Activated CD8-positive, alpha-beta memory T cell treated with anti-CD3 and anti-CD28 coated beads for 24 hours (primary cell): ENCODE results near the gene GPX3.

Source experiments
- DNase-seq: peaks from one replicate; pipeline ENCODE4 v3.0.0-alpha.2; 2020

GPX3 gene

DNA sequence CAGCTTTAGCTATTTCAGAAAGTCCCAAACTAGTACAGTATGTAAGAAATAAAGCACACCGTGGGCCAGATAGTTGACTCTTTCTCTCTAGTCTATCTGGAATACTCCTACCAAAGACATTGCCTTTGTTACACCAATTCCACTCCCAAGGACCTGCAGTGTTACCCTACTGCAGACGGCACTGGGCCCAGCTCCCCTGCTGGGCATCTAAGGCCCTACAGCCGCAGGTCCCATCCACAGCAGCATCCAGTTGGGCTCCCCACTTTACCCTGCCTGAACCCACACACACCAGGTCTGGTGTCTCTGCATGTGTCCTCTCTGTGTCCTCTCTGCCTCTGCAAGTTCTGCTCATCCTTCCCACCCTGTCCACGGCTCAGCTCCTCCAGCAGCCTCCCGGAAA lies 37.9 kb downstream of the GPX3 start:
- DNase-seq: no peak

DNA sequence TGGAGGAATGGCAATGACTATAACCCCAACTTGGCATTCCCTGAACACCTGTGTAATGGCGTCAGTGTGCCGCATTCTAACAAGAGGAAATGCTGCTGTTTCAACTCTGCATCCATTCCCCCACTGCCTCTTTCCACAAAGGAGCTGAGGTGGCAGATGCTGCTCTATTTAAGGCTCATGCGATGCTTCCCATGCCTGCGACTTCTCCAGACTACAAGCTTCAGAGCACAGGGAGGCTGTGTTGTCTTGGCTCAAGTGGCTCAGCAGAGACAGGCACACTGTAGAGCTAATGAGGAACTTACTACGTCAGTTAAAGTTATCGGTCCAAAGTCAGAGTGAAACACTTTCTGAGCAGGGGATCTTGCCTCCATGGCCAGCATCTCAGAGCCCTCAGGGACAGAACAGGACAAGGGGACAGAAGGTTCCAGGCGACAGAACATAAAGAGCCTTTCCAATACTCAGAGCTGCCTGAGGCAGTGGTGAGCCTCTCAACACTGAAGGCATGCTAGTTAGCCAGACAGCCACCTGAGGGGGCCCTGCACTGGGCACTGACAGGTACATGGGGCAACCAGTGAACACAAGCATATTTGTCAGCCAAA lies 38.6 kb downstream of the GPX3 start:
- no peak for DNase-seq

DNA sequence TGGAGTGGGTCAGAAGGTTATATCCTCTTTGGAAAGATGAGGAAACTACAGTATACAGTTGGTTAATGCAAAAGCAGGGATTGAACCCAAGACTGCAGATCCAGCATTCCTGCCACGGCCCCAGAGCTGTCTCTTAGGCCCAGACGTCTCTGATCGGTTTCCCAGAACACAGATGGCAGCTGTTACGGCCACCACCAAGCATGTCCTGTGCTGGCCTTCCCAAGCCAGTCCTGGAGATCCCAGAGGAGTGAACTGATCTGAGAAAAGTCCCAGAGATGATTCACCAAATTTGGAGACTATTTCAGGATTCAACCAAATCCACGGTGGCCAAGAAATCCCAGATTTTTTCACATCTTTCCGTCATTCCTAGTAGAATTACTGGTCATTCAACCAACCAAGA lies 40.4 kb downstream of the GPX3 start:
- DNase-seq: no peak

DNA sequence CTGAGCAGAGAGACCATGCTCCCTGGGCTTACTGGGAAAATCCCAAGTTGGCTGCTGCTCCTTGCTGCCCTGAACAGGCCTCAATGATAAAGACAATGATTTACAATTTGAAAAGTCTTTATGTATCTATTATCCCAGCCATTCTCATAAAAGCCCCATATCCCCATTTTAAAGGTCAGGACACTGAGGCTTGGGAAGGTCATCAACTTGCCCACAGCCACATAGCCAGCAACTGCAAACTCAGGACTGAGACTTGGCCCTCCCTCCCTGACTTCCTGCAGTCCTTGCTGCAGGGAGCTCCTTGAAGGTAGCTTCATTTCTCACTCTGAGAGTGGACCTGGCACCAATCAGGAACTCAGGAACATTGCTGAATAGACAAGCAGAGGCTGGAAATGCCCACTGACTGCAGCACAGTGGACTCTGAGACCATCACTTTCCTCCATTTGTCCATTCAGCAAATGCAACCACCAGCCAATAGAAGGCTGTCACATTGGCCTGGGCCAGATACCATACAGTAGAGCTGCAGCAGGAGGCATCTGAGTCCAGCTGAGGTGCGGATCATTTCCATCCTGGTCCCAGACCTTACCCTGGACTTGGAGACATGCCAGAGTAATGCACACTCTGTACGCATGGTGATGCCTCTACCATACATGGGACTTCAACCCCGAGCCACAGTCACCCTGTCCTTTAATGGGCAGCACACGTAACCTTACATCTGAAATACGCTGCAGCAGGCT lies 42.2 kb downstream of the GPX3 start:
- DNase-seq: no peak

DNA sequence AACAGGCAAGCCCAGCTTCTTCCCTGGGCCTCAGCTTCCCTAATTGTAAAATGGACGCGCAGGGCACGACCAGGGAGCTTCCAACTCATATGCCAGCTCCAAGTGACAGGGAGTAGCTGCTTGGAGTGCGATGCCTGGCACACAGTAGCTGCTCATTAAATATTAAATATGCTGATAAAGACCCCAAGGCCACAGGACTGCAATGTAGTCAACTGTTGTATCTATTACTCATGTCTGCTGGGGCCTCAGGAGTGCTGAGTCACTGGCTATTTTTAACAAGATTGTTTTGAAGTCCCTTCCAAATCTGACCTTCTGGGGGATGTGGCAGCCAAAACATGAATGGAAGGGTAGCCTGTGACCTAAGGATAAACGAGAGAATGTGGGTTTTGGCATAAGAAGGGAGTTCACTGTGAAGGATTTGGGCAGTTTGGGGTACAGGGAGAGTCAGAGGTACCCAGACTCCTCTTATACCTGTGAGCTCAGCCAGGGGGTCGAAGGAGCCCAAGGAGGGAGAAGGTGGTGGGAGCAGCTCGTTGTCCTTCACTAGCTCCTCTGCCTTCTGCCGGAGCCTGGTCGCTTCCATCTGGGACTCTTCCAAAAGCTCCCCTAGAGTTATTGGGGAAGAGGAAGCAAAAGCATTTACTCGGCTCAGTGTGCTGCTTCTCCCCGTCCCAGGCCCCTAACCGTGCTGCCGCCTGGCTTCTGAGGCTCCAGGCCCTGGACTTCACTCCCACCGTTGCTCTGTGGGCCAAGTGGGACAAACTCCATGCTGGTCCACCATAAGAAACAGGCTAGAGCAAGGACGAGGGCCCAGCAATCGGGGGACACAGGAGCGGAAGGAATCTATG lies 43.0 kb downstream of the GPX3 start:
- no peak for DNase-seq

DNA sequence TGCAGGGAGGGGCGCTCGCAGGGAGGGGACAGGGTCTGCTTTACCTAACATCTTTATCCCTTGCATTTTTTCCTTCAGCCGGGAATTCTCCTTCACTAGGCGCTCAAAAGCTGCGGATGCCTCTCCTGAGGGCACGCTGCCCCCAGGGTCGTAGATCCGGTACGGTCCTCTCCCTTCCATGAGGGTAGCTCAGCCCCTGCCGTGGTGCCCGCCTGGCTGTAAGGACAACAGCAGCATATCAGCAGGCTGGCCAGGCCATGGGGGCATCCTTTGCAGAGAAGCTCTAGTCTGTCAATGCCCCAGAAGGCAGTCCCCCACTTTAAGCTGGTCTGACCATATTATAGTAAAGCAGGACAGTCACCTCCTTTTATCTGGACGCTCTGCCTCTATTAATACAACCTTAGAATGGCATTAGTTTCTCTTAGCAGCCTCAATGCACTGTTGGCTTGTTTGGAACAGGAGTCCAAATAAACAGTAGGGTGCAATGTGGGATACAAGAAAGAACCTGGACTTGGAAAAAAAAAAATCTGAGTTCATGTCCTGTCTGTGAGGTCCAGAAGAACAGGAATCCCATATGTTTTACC lies 44.6 kb downstream of the GPX3 start:
- no peak for DNase-seq

DNA sequence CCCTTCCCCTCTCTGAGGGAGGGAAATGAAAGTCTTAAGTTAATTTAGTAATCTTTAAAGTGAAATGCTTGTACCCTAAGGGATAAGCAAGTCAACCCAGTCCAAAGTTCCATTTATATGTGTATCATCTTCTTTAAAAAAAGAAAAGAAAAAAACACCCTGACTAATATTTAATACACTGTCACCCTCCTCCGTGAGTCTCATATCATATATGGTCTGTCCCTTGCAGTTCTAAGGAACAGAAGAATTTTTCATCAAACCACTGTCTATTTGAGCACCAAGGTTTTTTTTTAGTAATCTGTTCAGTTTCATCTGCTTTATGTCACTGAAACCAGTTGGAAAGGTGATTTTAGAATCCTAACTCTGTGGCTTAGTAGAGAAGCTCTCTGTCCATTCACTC lies 45.2 kb downstream of the GPX3 start:
- DNase-seq: no peak

DNA sequence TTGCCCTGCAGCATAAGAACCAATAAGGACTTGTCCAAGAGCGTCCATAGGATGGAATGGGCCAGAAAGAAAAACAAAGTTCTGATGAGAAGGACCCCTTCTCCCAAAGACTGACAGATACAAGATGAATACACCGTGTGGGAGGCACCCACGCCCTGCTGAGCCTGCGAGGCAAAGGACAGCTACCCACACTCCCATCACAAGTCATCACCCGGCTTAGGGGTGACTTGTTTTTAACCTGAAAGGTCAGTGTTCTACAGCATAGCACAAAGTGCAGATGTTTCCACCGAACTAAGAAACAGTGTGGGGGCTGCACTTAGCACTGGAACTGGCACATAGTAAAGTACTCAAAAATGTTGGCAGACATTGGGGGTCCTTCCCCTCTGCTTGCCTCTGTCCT lies 46.5 kb downstream of the GPX3 start:
- DNase-seq: no peak

DNA sequence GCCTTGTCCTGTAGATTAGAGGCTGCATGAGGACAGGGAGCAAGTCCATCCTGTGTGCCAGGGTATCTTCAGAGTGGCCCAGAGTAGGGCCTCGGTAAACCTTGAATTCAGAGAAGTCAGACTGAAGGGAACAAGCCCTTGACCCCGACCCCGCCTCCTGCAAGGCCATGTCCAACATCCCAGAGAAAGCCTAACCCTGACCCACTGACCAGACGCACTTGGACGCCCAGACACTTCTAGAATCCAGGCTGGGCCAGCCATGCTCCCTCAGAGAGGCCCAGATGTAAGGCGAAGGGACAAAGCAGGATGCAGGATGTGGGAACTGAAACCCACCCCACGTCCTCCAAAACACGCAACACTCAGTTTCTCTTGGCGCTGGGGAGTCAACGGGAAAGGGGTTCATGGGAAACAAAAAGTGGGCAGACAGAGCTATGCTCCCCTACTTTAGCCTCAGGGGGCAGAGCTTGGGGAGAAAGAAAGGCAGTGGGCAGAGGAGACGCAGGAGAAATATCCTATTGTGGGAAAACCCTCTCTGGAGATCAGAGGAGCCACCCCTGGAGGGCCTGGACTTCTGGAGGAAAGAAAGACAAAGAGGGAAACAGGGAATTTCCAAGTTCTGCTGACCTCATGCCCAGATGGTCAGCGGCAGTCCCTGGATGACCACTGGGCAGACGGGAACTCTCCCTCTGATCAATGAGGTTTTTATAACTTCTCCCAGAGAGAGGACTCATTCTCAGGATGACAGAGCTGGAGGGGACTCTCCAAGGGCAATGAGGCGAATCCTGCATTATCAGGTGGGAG lies 47.4 kb downstream of the GPX3 start:
- DNase-seq: no peak

DNA sequence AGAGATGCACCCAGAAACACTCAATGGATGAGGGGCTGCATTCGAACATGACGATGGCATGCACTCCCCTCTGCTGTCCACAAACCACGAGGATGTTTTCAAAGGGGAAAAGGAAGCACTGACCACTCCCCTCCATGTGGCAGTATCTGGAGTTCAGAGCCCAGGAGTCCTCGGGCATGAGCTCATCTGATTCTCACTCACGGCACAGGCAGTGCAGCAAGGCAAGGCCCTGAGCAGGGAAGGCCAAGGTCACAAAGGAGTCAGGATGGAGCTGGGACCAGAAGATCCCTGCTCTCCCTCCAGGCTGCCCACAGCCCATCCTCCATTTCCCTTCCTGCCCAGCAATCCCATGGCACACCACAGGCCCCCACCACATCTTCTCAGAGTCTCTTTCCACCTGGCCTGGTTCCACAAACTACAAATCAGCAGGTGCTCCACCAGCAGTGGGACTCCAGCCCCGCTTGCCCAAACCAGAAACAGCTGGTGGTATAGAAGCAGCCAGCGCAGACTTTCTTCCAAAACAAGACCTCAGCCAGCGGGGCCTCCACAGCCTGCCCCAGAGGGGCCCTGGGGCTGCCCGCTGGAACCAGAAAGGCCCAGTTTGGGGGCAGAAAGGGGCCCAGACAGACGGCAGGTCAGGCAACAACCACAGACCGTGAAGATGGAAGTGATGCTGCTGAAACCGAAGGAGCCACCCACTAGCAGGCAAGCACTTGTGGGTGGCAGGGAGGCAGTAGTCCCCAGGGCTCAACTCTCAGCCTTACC lies 48.2 kb downstream of the GPX3 start:
- peak; percentile 81 for DNase-seq

DNA sequence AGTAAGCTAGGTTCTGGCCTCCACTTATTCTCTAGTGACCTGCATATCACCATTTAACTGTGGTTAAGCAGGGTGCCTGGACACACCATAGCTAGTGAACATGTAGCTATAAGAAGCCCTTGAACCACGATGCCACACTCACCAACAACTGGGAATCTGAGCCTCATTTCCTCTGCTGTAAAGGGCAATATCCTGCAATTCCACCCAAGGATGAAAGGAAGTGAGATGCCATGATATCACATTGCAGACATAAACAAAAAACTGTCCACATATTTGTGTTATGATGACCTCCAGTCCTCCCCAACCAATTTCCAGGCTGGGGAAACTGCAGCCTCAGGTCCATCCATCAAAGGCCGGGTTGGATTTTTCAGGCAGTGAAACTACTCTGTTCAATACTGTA lies 50.1 kb downstream of the GPX3 start:
- no peak for DNase-seq

DNA sequence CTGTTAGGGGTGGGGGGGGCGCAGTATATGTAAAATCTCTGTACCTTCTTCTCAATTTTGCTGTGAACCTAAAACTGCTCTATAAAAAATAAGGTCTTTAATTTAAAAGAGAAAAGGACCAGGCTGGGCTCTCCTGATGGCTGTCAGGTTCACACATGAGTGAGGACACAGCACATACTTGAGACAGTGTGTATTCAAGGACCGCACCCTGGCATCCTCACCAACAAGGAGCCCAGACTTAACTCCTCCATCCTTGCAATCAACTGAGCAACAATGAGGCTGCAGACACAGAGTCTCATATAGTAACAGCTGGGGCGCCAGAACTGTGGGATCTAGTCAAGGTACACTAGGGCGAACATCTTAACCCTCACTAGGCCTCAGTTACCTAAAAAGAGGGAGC lies 50.6 kb downstream of the GPX3 start:
- DNase-seq: no peak

DNA sequence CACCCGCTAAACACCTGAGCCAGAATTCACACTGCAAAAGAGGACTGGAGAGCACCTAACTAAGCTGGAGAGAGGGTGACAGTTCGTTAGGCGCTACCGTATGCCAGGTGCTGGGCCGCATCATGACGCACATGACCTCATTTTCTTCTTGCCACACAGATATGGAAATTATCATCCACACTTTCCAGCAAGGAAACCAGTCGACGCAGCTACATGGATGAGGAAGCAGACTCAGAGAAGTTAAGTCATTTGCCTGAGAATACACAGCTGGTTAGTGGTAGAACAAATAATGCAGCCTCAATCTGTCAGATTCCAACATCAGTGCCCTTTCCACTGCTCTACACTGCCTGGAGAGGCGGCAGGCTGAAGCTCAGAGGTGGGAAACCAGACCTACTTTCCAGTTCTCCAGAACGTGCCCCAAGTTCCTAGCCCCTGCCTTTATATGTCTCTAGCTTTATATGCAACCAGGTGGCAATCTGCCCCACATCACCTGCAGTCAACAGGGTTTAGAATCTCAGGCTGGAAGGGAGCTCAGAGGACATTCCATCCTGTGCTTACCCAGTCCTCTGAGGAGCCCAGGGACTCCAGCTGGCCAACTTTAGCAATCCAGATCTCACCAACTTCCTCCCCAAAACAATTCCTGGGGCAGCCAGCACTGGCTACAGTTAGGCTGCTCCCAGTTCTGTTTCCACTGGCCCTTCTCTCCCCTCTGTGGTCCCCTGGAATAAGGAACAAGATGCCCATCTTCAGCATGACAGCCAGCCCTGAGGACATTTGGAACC lies 51.6 kb downstream of the GPX3 start:
- DNase-seq: no peak

DNA sequence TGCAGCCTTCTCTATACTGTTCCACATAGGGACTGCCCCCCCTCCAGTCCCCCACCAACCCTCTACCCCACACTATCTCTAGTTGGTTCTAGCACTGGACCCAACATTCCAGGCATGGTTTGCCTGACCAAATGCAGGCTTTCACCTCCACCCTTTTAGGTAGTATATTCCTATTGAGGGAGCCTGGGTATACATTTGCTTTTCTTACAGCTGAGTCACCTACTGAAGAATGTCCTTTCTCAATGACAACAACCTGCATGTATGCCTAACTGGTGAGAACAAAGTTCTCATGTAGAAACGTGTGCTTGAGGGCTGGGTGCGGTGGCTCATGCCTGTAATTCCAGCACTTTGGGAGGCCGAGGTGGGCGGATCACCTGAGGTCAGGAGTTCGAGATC lies 52.2 kb downstream of the GPX3 start:
- no peak for DNase-seq

DNA sequence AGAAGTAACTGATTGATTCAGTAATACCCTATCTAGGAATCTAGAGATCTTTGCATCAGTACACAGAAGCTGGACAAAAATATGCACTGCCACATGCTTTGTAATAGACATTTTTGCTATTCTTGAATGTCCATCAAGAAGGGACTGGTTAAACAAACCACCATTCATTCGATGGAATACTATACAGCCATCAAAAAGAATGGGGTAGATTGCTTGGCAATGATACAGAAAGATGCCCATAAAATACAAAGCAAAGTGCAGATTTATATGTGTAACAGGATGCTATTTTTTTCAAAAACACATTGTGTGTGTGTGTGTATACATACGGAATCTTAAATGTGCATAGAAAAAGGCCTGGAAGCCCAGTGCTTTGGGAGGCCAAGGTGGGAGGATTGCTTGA lies 52.9 kb downstream of the GPX3 start:
- DNase-seq: no peak

DNA sequence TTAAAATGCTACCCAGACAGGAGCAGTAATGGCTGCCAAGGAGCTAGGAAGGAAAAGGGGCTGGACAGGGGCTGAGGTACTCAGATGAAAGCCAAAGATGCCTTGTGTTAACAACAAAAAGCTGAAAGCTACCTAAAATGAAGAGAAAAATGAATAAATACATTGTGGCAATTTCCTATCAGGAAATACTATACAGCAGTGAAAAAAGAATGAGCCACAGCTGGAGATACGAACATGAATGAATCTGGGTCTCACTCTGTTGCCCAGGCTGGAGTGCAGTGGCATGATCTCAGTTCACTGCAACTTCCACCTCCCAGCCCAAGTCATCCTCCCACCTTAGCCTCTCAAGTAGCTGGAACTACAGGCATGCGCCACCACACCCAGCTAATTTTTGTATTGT lies 54.2 kb downstream of the GPX3 start:
- no peak for DNase-seq

DNA sequence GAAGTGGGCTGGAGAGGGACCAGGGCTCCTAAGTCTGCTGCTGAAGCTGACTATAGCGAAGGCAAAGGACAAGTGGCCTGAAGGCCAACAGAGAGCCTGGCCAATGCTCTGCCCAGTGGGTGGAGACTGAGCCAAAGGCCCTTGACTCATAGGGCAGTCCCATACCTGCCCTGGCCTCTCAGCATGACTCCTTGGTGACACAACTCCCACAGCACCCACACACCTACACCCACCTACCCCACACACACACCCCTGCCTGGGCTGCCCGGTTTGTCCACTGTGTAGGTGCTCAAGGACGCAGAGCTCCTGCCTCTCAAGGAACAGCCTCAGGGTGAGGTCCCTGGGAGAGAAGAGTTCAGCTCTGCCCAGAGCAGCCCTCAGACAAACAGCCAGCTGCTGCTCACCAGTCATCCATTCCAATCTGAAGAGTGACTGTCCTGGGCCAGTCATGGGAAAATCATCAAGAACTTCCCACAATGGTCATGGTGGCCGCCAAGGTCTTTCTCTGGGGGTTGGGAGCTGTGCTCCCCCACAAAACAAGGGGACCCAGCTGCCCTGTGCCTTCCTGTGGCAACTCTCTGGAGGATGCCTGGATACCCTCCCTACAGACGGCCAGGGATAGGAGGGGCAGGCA lies 55.4 kb downstream of the GPX3 start:
- no peak for DNase-seq

DNA sequence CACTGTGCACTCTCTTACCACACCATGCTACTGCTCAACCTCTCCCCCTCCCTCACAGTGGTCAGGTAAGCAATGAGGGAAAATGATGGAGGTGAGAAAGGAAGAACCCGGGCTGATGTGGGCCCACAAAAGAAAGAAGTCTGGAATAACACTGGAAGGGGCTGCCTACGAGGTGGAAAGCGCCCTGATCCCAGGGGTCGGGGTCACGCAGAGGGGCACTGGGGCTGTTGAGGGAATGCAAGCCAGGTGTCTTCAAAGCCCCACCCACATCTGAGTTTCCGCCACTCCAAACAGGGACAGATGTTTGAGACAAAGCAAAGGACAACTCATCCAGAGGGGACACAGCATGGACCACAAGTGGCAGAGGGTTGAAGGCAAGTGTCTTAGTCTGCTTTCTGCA lies 56.2 kb downstream of the GPX3 start:
- DNase-seq: no peak

DNA sequence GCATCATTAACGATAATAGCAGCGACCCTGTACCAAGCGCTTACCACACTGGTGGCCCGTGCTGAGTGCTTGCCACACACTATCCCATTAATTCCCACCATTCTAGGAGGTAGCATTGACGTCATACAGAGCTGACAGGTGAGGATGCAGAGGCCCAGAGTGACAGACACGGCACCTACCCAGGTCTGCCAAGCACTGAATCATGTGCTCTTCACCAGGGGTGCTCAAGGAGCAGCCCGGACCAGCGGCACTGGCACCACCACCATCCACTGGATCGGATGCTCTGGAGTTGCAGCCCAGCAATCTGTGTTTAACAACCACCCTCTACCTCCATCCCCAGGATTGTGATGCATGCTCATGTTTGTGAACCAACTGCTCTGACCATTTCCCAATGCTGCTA lies 57.0 kb downstream of the GPX3 start:
- DNase-seq: no peak

DNA sequence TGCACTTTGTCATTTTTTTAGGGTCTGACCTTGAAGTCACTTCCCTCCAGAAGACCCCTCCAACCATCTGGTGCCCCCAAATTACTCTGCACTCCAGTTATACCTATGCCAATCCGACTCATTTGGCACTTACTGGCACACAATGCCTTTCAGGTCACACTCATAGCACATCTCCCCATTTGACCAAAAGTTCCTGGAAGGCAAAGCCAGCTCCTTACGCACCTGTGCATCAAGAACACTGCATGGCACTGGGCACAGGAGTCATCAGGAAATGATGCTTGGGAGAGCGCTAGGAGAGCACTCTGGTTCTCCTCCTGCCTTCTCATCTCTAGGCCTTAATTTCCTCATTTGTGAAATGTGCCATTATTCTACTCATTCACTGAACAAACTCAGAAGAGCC lies 57.6 kb downstream of the GPX3 start:
- DNase-seq: no peak
